GM19324 (cell line): Measurements from ENCODE around the gene CAD.
"Not testable (repeated sequence)": the region's sequence is repeated elsewhere in the genome, so short reads cannot be mapped to it uniquely, and the experiment has no call there.

Source experiments
- ATAC-seq: cut with Tn5 transposase; IDR thresholded peaks from one replicate; pipeline ENCODE4 v1.9.1; 2021; ENCODE audit warnings: mild to moderate bottlenecking, moderate library complexity; ENCODE audit not compliant: unreplicated experiment, low FRiP score

The CAD gene

GRCh38 chr2:27272537-27273522, 55.7 kb downstream of the CAD start:
- not testable (repeated sequence) for ATAC-seq

GRCh38 chr2:27275211-27276150, 58.3 kb downstream of the CAD start, which contains the start of gene DNAJC5G:
DNAJC5G (plus strand) TSS chr2:27275433; CDS start chr2:27276729, 1,296 bp downstream.
- ATAC-seq = no peak

GRCh38 chr2:27278010-27278409, 60.8 kb downstream of the CAD start:
- no peak for ATAC-seq

GRCh38 chr2:27280826-27281225, 63.7 kb downstream of the CAD start:
- no peak for ATAC-seq

GRCh38 chr2:27281442-27281841, 64.3 kb downstream of the CAD start:
- ATAC-seq = no peak

- no peak for ATAC-seq
These were observed 64.8 kb downstream of the CAD start, which contains the start of gene TRIM54 for GRCh38 chr2:27281855-27282559. TRIM54 (plus strand) TSS chr2:27282429; CDS start chr2:27282732, 303 bp downstream.

GRCh38 chr2:27282892-27283291, 65.7 kb downstream of the CAD start:
- no peak for ATAC-seq

- ATAC-seq = no peak
These were observed 67.8 kb downstream of the CAD start for GRCh38 chr2:27284996-27285395.

- no peak for ATAC-seq
These were observed 68.3 kb downstream of the CAD start for GRCh38 chr2:27285481-27285880.

- no peak for ATAC-seq
These were observed 71.4 kb downstream of the CAD start for GRCh38 chr2:27288610-27289009.

GRCh38 chr2:27290549-27290948, 73.4 kb downstream of the CAD start:
- ATAC-seq = no peak

GRCh38 chr2:27291865-27292264, 74.7 kb downstream of the CAD start:
- no peak for ATAC-seq
